RWPE2 (cell line): Measurements from ENCODE around the gene GABARAP.

ENCODE experiments used
- ATAC-seq: fragments of 200-7000 bp; cut with Tn5 transposase; 3 replicates; pipeline ENCODE4 v1.9.1; 2021; ENCODE audit warnings: low read depth
- DNase-seq: peaks from one replicate; pipeline ENCODE4 v3.0.0-alpha.2; 2020; ENCODE audit warnings: low spot score
- H3K27ac ChIP-seq: fragments of 450-650 bp; 2 replicates; pipeline ENCODE4 v1.5.1; 2017; ENCODE audit warnings: mild to moderate bottlenecking; ENCODE audit not compliant: poor library complexity, severe bottlenecking
- H3K27me3 ChIP-seq: fragments of 250-450 bp; sonication (Bioruptor Pico); 2 replicates; pipeline ENCODE4 v1.5.1; 2021; ENCODE audit warnings: mild to moderate bottlenecking, moderate library complexity; ENCODE audit not compliant: insufficient read depth, poor library complexity, severe bottlenecking
- H3K36me3 ChIP-seq: fragments of 250-450 bp; sonication (Bioruptor Pico); 2 replicates; pipeline ENCODE4 v1.5.1; 2020; ENCODE audit warnings: low read depth, mild to moderate bottlenecking, moderate library complexity
- H3K4me1 ChIP-seq: fragments of 250-450 bp; sonication (Bioruptor Pico); 2 replicates; pipeline ENCODE4 v1.5.1; 2021; ENCODE audit warnings: mild to moderate bottlenecking, moderate library complexity; ENCODE audit not compliant: insufficient read depth, poor library complexity, severe bottlenecking
- H3K4me3 ChIP-seq: fragments of 250-450 bp; sonication (Bioruptor Pico); 2 replicates; pipeline ENCODE4 v1.5.1; 2021; ENCODE audit warnings: mild to moderate bottlenecking, moderate library complexity; ENCODE audit not compliant: severe bottlenecking
- H3K9me3 ChIP-seq: fragments of 250-450 bp; sonication (Bioruptor Pico); 2 replicates; pipeline ENCODE4 v1.5.1; 2021; ENCODE audit warnings: mild to moderate bottlenecking, moderate library complexity; ENCODE audit not compliant: severe bottlenecking
- CTCF ChIP-seq: fragments of 450-650 bp; IDR thresholded peaks from one replicate; pipeline ENCODE4 v1.5.1; 2017; ENCODE audit warnings: mild to moderate bottlenecking, moderate library complexity; ENCODE audit not compliant: poor library complexity, severe bottlenecking

The GABARAP gene

DNA sequence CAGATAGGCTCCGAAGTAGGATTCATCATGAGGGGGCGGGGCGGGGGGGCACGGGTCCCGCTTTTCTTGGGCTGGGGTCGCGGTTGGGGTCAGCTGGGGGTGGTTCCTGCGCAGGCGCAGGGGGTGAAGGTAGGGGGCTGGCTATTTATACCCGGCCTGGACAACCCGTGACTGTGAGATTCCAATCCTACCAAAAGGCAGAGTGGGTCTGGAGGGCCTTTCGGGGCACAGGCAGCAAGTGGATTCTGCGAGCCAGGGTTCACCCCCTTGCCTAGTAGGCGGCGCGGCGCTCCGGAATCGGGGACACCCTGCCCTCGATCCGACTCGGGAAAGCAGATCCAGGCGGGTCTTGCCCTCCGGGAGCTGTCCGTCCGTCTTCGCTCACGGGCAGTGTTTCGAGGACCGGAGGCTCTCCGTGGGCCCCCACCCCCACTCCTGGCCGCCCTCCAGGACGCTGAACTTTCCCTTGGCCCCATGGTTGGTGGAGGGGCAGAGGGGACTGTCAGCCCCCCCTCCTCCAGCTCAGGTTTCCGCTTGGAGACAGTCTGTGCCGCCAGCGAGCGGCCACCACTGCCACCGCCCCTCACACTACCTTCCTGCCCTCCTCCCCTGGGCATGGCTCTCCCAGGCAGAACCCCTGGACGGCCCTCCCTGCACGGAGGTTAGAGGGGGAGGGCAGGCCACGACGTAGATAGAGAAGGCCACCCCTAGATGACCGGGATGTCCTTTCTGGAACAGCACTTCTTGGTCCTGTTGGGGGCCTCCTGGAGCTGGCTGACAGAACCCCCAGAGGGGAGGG lies 39.9 kb upstream of the GABARAP start:
- Histone ChIP-seq H3K9me3 (no peaks in the 10 kb centered on the region), H3K4me3 (peak overlapping the region; percentile 43), H3K27ac (no peak overlapping the region), H3K4me1 (peaks cover 7% of the 10 kb centered on the region), H3K27me3 (no peaks in the 10 kb centered on the region), H3K36me3 (no peaks in the 10 kb centered on the region)
- ATAC-seq (no peak; the same call in 2 of the 3 replicates), DNase-seq (no peak)
- TF ChIP-seq CTCF = no peak

GRCh38 chr17:7281074-7281952 lies 39.1 kb upstream of the GABARAP start, which contains the start of gene SLC2A4:
Gene SLC2A4, plus strand, starts transcription at chr17:7281718. Its CDS starts 217 bp downstream, at chr17:7281935.
- peaks cover 7% of the 10 kb centered on the region for H3K4me1 ChIP-seq
- peak within 1 kb of the TSS; percentile 41 for H3K27ac ChIP-seq
- TF ChIP-seq CTCF = no peak
- no peaks in the 10 kb centered on the region for H3K9me3 ChIP-seq
- H3K27me3 ChIP-seq = no peaks in the 10 kb centered on the region
- ATAC-seq (peak; percentile 58), DNase-seq (peak; percentile 95)
- no peaks in the 10 kb centered on the region for H3K36me3 ChIP-seq
- H3K4me3 ChIP-seq = peak within 1 kb of the TSS; percentile 43

DNA sequence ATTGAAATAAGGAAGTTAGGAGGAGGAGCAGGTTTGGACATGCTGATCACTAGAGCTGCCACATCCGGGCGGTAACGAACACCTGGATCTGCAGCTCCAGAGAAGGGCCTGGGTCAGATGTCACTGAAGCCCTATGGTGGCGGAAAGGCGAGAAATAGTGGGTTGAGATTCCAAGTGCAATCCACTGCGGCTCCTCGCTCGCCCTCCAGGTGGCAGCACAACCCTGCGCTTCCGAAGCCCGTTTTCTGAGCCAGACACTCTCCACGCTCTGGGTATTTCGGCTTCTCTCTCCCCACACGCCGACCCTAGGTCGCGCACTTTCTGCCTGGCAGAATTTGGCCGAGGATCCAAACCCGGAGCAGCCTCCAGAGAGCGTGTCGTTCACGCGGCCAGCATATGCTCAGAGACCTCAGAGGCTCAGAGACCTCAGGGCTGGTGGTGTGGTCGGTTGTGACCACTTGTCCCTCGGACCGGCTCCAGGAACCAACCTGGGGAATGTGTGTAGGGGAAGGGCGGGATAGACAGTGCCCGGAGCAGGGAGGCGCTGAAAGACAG lies 38.3 kb upstream of the GABARAP start:
- peaks cover 7% of the 10 kb centered on the region for H3K4me1 ChIP-seq
- H3K27me3 ChIP-seq = no peaks in the 10 kb centered on the region
- ATAC-seq (peak; percentile 75), DNase-seq (no peak)
- no peaks in the 10 kb centered on the region for H3K36me3 ChIP-seq
- peak; percentile 94 for TF ChIP-seq CTCF
- H3K4me3 ChIP-seq = peak overlapping the region; percentile 43
- peak overlapping the region; percentile 41 for H3K27ac ChIP-seq
- no peaks in the 10 kb centered on the region for H3K9me3 ChIP-seq

DNA sequence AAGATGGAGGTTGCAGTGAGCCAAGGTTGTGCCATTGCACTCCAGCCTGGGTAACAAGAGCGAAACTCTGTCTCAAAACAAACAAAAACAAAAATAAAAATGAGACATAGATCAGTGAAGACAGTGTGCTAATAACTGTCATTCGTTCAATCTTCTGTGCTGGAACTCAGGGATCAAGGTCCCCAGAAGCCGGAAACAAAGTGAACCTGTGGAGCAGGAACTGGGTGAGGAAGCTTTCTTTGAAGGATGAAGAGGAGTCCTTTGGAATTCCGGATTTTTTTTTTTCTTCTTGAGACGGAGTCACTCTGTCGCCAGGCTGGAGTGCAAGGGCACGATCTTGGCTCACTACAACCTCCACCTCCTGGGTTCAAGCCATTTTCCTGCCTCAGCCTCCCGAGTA lies 37.2 kb upstream of the GABARAP start:
- no peak overlapping the region for H3K4me3 ChIP-seq
- DNase-seq (no peak), ATAC-seq (no peak)
- TF ChIP-seq CTCF = no peak
- no peaks in the 10 kb centered on the region for H3K9me3 ChIP-seq
- no peaks in the 10 kb centered on the region for H3K36me3 ChIP-seq
- no peaks in the 10 kb centered on the region for H3K27me3 ChIP-seq
- peak overlapping the region; percentile 41 for H3K27ac ChIP-seq
- H3K4me1 ChIP-seq = peaks cover 7% of the 10 kb centered on the region
